ENCODE results near the gene OXT. TPM values are rescaled to one million over a fixed set of nuclear protein-coding genes. Genes with fewer than 3 reads are reported as not detected.
A peak's percentile ranks its signal among the peaks of the same experiment; 100 is the strongest.

Gene OXT
- total and polyA plus RNA-seq, 2 of the 13 experiments (the other 11 are each of a cell fraction or from before 2014, with no cell fraction given): not detected

- TF ChIP-seq PRDM10 (CRISPR knock-in tag; IDR thresholded peaks at IDR 0.05; ENCODE audit: low read depth): peak; percentile 41; the same call in 1 of the 2 replicates
- no peak for TF ChIP-seq ATM (IDR thresholded peaks at IDR 0.05; ENCODE audit: borderline replicate concordance)
- peak; percentile 94 for TF ChIP-seq ZGPAT (CRISPR knock-in tag; IDR thresholded peaks at IDR 0.05)
- peak; percentile 93 for TF ChIP-seq IRF9 (CRISPR knock-in tag; IDR thresholded peaks at IDR 0.05; ENCODE audit: borderline replicate concordance)
- no peak for TF ChIP-seq NFIC (IDR thresholded peaks at IDR 0.05; ENCODE audit: low read length)
- peak; percentile 82 for TF ChIP-seq SALL1 (CRISPR knock-in tag; IDR thresholded peaks at IDR 0.05)
- TF ChIP-seq JUND (CRISPR knock-in tag; IDR thresholded peaks at IDR 0.05): peak; percentile 42
- peak; percentile 99 for TF ChIP-seq ZSCAN5A (CRISPR knock-in tag; IDR thresholded peaks at IDR 0.05; ENCODE audit: borderline replicate concordance)
- peak; percentile 21; the same call in 1 of the 2 replicates for TF ChIP-seq RELA (CRISPR knock-in tag; IDR thresholded peaks at IDR 0.05)
- TF ChIP-seq NPAS2 (CRISPR knock-in tag; IDR thresholded peaks at IDR 0.05; ENCODE audit: borderline replicate concordance): no peak
- TF ChIP-seq MTERF4 (CRISPR knock-in tag; IDR thresholded peaks at IDR 0.05): peak; percentile 100
- no peak for TF ChIP-seq RNF219 (CRISPR knock-in tag; IDR thresholded peaks at IDR 0.05)
- TF ChIP-seq SOX5 (CRISPR knock-in tag; IDR thresholded peaks at IDR 0.05; ENCODE audit: borderline replicate concordance): peak; percentile 58
- TF ChIP-seq ZNF674 (CRISPR knock-in tag; IDR thresholded peaks at IDR 0.05; ENCODE audit: low read depth): peak; percentile 96; the same call in 1 of the 2 replicates
- TF ChIP-seq ATF3 (CRISPR knock-in tag; IDR thresholded peaks at IDR 0.05): peak; percentile 55
- no peak for TF ChIP-seq NFRKB (IDR thresholded peaks at IDR 0.05)
Measured at GRCh38 chr20:3045816-3046676, 25.4 kb upstream of the OXT start, which contains the start of gene MRPS26 (continued).
